HCT116 (cell line): Measurements from ENCODE around the gene ALK. TPM values are rescaled to one million over a fixed set of nuclear protein-coding genes. Genes with fewer than 3 reads are reported as not detected.

Experiments
- ATAC-seq: fragments of 200-7000 bp; cut with Tn5 transposase; 2 replicates; pipeline ENCODE4 v1.9.1; 2020; ENCODE audit warnings: mild to moderate bottlenecking, moderate library complexity
- BruUV-seq: library from RNA; stranded (reverse); fragments of 400-500 nt; replicated peaks from 2 replicates; lab custom pipeline; 2021; lab: Mats Ljungman, UMichigan
- CTCF ChIA-PET: fragments of 300-600 bp; sonication (Branson Sonifier 250); formaldehyde crosslinking; loops from one replicate; lab custom pipeline; 2021; ENCODE audit warnings: antibody characterized with exemption; lab: Charles Lee
- POLR2A ChIA-PET: fragments of 300-600, 350-600 bp; sonication (Branson Sonifier 250); formaldehyde crosslinking; loops from one replicate; lab custom pipeline; 2021; ENCODE audit warnings: antibody characterized with exemption; lab: Charles Lee
- RAD21 ChIA-PET, 2 experiments: fragments of 300-600 bp; sonication (Branson Sonifier 250); formaldehyde crosslinking; loops; one replicate each; lab custom pipeline; 2023; ENCODE audit warnings: low total read pairs in 2 of 2; ENCODE audit not compliant: uncharacterized antibody in 2 of 2, unreplicated experiment in 2 of 2, low non-redundant PET in 1 of 2; lab: Charles Lee
- DNase-seq: peaks from one replicate; pipeline ENCODE4 v3.0.0-alpha.2; 2010; ENCODE audit warnings: low read depth, low spot score
- H2AFZ ChIP-seq: fragments of 200-600 bp; shearing (Covaris generic), sonication (generic); 2 replicates; pipeline ENCODE4 v1.6.1; 2017; ENCODE audit warnings: low read depth, mixed run types, mixed read lengths, antibody characterized with exemption, low read length; ENCODE audit not compliant: poor library complexity, severe bottlenecking
- H3K27ac ChIP-seq: 2 replicates; pipeline ENCODE4 v1.5.1; 2012; ENCODE audit warnings: low read depth, low read length
- H3K27me3 ChIP-seq: fragments of 200-600 bp; sonication (generic); 2 replicates; pipeline ENCODE4 v1.6.1; 2016; ENCODE audit warnings: mixed run types, low read length, mixed read lengths; ENCODE audit not compliant: insufficient read depth
- H3K36me3 ChIP-seq, 2 experiments: fragments of 200-500 bp in 1 of 2; fragments of 200-600 bp in 1 of 2; sonication (Bioruptor generic) in 1 of 2; sonication (generic) in 1 of 2; 2 replicates each; pipeline versions ENCODE4 v1.5.1 to v1.6.1; 2014 to 2016; ENCODE audit warnings: low read length in 2 of 2, inconsistent platforms in 1 of 2, mixed read lengths in 1 of 2, mixed run types in 1 of 2; ENCODE audit not compliant: insufficient read depth in 2 of 2, control insufficient read depth in 1 of 2
- H3K4me1 ChIP-seq, 2 experiments: fragments of 200-600 bp in 1 of 2; sonication (generic) in 1 of 2; 2 replicates each; pipeline versions ENCODE4 v1.5.1 to v1.6.1; 2012 to 2017; ENCODE audit warnings: low read length in 2 of 2, inconsistent platforms in 1 of 2, mild to moderate bottlenecking in 1 of 2, mixed read lengths in 1 of 2, mixed run types in 1 of 2, moderate library complexity in 1 of 2; ENCODE audit not compliant: insufficient read depth in 2 of 2, control insufficient read depth in 1 of 2
- H3K4me2 ChIP-seq: fragments of 200-600 bp; sonication (generic); 2 replicates; pipeline ENCODE4 v1.6.1; 2017; ENCODE audit warnings: mixed run types, low read length, mixed read lengths
- H3K4me3 ChIP-seq, 2 experiments: fragments of 200-600 bp in 1 of 2; sonication (generic) in 1 of 2; replicated peaks in 1 of 2; 2 replicates each; pipeline ENCODE4 v1.5.1; 2011 to 2016; ENCODE audit warnings: low read length in 2 of 2, control low read depth in 1 of 2, low read depth in 1 of 2, mild to moderate bottlenecking in 1 of 2, mixed read lengths in 1 of 2, mixed run types in 1 of 2
- H3K79me2 ChIP-seq: fragments of 200-600 bp; sonication (generic); 2 replicates; pipeline ENCODE4 v1.6.1; 2017; ENCODE audit warnings: mild to moderate bottlenecking, mixed run types, low read length, moderate library complexity, mixed read lengths; ENCODE audit not compliant: insufficient read depth
- H3K9ac ChIP-seq: fragments of 200-600 bp; sonication (generic); 2 replicates; pipeline ENCODE4 v1.6.1; 2016; ENCODE audit warnings: low read length, mixed read lengths
- H3K9me2 ChIP-seq: fragments of 200-600 bp; sonication (generic), shearing (Covaris generic); 2 replicates; pipeline ENCODE4 v1.6.1; 2017; ENCODE audit warnings: mixed run types, mild to moderate bottlenecking, moderate library complexity; ENCODE audit not compliant: insufficient read depth
- H3K9me3 ChIP-seq, 2 experiments: fragments of 200-500 bp in 1 of 2; fragments of 200-600 bp in 1 of 2; sonication (Bioruptor generic) in 1 of 2; sonication (generic) in 1 of 2; 2 replicates each; pipeline ENCODE4 v1.6.1; 2014 to 2017; ENCODE audit warnings: low read length in 2 of 2, mixed read lengths in 2 of 2, inconsistent platforms in 1 of 2, low read depth in 1 of 2, mild to moderate bottlenecking in 1 of 2, mixed run types in 1 of 2, moderate library complexity in 1 of 2; ENCODE audit not compliant: control insufficient read depth in 1 of 2, insufficient read depth in 1 of 2
- H4K20me1 ChIP-seq: fragments of 200-600 bp; sonication (generic), shearing (Covaris generic); 2 replicates; pipeline ENCODE4 v1.6.1; 2017; ENCODE audit warnings: mixed run types, mild to moderate bottlenecking, moderate library complexity; ENCODE audit not compliant: insufficient read depth
- ATF3 ChIP-seq: IDR thresholded peaks from 2 replicates; pipeline ENCODE4 v1.6.1; 2012
- CEBPB ChIP-seq: IDR thresholded peaks from 2 replicates; pipeline ENCODE4 v1.6.1; 2012; ENCODE audit warnings: low read depth
- CTCF ChIP-seq, 3 experiments: fragments of 200-600 bp in 1 of 3; sonication (generic) in 1 of 3; IDR thresholded peaks in 2 of 3; conservative IDR thresholded peaks in 1 of 3; 2 replicates each; pipeline ENCODE4 v1.5.1; 2012 to 2017; ENCODE audit warnings: low read depth in 2 of 3, low read length in 2 of 3, antibody characterized with exemption in 1 of 3, borderline replicate concordance in 1 of 3, control low read depth in 1 of 3, mild to moderate bottlenecking in 1 of 3, mixed read lengths in 1 of 3, mixed run types in 1 of 3, moderate library complexity in 1 of 3; ENCODE audit not compliant: insufficient read depth in 1 of 3
- EGR1 ChIP-seq: IDR thresholded peaks from 2 replicates; pipeline ENCODE4 v1.6.1; 2012; ENCODE audit warnings: low read depth
- EZH2phosphoT487 ChIP-seq: fragments of 200-600 bp; IDR thresholded peaks from 2 replicates; pipeline ENCODE4 v1.6.1; 2018; ENCODE audit warnings: antibody characterized with exemption, borderline replicate concordance
- FOSL1 ChIP-seq: IDR thresholded peaks from 2 replicates; pipeline ENCODE4 v1.6.1; 2012; ENCODE audit warnings: low read depth
- JUND ChIP-seq: IDR thresholded peaks from 2 replicates; pipeline ENCODE4 v1.6.1; 2012
- MAX ChIP-seq: IDR thresholded peaks from 2 replicates; pipeline ENCODE4 v1.6.1; 2012
- POLR2A ChIP-seq: IDR thresholded peaks from 2 replicates; pipeline ENCODE4 v1.7.0; 2011; ENCODE audit warnings: borderline replicate concordance; ENCODE audit not compliant: insufficient read depth, insufficient read length; ENCODE audit errors: extremely low read depth
- POLR2AphosphoS5 ChIP-seq: IDR thresholded peaks from 2 replicates; pipeline ENCODE4 v1.6.1; 2011; ENCODE audit warnings: mild to moderate bottlenecking, low read depth, low read length, moderate library complexity
- RAD21 ChIP-seq: IDR thresholded peaks from 2 replicates; pipeline ENCODE4 v1.6.1; 2012; ENCODE audit warnings: low read depth, mild to moderate bottlenecking
- REST ChIP-seq: IDR thresholded peaks from 2 replicates; pipeline ENCODE4 v1.6.1; 2012; ENCODE audit warnings: low read depth
- YY1 ChIP-seq: IDR thresholded peaks from 2 replicates; pipeline ENCODE4 v1.6.1; 2011; ENCODE audit warnings: low read length, low read depth, moderate library complexity, mild to moderate bottlenecking; ENCODE audit not compliant: insufficient replicate concordance; ENCODE audit errors: extremely low read depth
- ZBTB33 ChIP-seq: IDR thresholded peaks from 2 replicates; pipeline ENCODE4 v1.6.1; 2011; ENCODE audit warnings: mild to moderate bottlenecking, low read length, moderate library complexity; ENCODE audit not compliant: insufficient replicate concordance; ENCODE audit errors: extremely low read depth
- ZNF274 ChIP-seq: fragments of 200-500 bp; sonication (Bioruptor generic); IDR thresholded peaks from 2 replicates; pipeline ENCODE4 v1.6.1; 2014; ENCODE audit warnings: mild to moderate bottlenecking, low read depth, low read length, inconsistent platforms
- intact Hi-C: fragments of 100-400 bp; cut with micrococcal nuclease; formaldehyde crosslinking; loops from 2 replicates; pipeline ENCODE4 v1.10.0; 2022
- total RNA-seq: library from RNA; stranded (reverse); gene quantifications from one replicate; pipeline ENCODE4 v1.2.1, GENCODE V29; 2021; ENCODE audit not compliant: unreplicated experiment

ALK gene
- total RNA-seq, 1 experiment from 2014 or later = not detected

- H3K4me3 ChIP-seq = no peak overlapping the region
- ChIA-PET CTCF (no interaction called here), RAD21 (no interaction called here), POLR2A (no interaction called here)
- no peak overlapping the region for H3K9ac ChIP-seq
- H3K27ac ChIP-seq = no peak overlapping the region
- no TSS peak for BruUV-seq
- H3K27me3 ChIP-seq = peaks cover 92% of the 10 kb centered on the region
- H4K20me1 ChIP-seq = no peaks in the 10 kb centered on the region
- no peak overlapping the region for H3K4me2 ChIP-seq
- ATAC-seq = no peak
- H3K9me2 ChIP-seq = no peaks in the 10 kb centered on the region
- TF ChIP-seq ATF3 (no peak), CEBPB (no peak), EGR1 (no peak), FOSL1 (no peak), POLR2A (no peak), RAD21 (no peak), ZNF274 (no peak), POLR2AphosphoS5 (no peak), EZH2phosphoT487 (no peak), JUND (no peak), REST (no peak), MAX (no peak), YY1 (no peak), CTCF (IDR thresholded peaks at IDR 0.05 in 2 of 3, conservative IDR thresholded peaks at IDR 0.05 in 1 of 3; ENCODE audit: borderline replicate concordance in 1 of 3, insufficient read depth in 1 of 3, low read depth in 2 of 3, low read length in 2 of 3) (no peak), ZBTB33 (no peak)
- no peak for DNase-seq
- H3K4me1 ChIP-seq = no peaks in the 10 kb centered on the region
- H3K9me3 ChIP-seq = no peaks in the 10 kb centered on the region
- H3K79me2 ChIP-seq = no peaks in the 10 kb centered on the region
- intact Hi-C loops = no loop called here
- H2AFZ ChIP-seq = no peak overlapping the region
- H3K36me3 ChIP-seq = no peaks in the 10 kb centered on the region
Observed at GRCh38 chr2:29367986-29368658, 553.3 kb downstream of the ALK start.
